ENCODE measurements around the gene CFAP300. TPM values are rescaled to one million over a fixed set of nuclear protein-coding genes. Genes with fewer than 3 reads are reported as not detected.

CFAP300 gene
- polyA plus RNA-seq, 1 of the 3 experiments (the other 2 are of a cell fraction), result 1.5 TPM

DNA sequence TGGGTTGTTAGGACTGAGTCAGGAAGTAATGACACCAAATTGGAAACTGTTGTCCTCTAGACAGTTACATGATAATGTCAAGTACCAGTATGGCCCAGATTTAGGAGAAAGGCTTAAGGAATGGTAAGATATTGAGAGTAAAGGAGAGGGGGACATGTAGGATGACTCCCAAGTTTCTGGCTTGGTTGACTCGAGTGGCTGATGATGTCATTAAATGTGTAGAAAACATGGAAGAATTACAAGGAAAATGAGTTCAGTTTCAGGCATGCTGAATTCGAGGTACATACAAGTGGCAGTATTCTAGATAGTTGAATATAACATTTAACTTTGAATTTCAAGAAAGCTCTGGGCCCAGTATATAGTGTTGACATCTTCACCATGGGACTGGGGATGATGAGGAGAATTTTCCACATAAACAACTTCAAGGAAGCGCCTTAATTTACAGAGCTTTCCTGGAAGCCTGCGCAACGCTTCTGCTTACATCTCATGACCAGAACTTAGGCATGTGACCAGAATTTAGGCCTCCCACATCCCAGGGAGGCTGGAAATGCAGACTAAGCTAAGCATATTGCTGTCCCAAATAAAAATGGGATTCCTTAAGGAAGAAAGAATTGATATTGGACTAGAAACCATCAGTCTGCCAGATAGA is 3.8 kb downstream of the CFAP300 start:
- TF ChIP-seq IRF3 (IDR thresholded peaks at IDR 0.05; ENCODE audit: low read depth, low read length), result no peak
- TF ChIP-seq FOXJ3 (CRISPR knock-in tag; IDR thresholded peaks at IDR 0.05), result no peak
- TF ChIP-seq ZBTB33 (IDR thresholded peaks at IDR 0.05; ENCODE audit: borderline replicate concordance, low read depth), result no peak
- TF ChIP-seq EZH2phosphoT487 (IDR thresholded peaks at IDR 0.05; ENCODE audit: borderline replicate concordance, low read depth), result no peak
- TF ChIP-seq TCF12 (IDR thresholded peaks at IDR 0.05), result no peak
- TF ChIP-seq, protein P1, sequence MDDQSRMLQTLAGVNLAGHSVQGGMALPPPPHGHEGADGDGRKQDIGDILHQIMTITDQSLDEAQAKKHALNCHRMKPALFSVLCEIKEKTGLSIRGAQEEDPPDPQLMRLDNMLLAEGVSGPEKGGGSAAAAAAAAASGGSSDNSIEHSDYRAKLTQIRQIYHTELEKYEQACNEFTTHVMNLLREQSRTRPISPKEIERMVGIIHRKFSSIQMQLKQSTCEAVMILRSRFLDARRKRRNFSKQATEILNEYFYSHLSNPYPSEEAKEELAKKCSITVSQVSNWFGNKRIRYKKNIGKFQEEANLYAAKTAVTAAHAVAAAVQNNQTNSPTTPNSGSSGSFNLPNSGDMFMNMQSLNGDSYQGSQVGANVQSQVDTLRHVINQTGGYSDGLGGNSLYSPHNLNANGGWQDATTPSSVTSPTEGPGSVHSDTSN (IDR thresholded peaks at IDR 0.05), result no peak
- TF ChIP-seq NFIC (IDR thresholded peaks at IDR 0.05; ENCODE audit: borderline replicate concordance), result no peak
- no peak for TF ChIP-seq YY1 (IDR thresholded peaks at IDR 0.05; ENCODE audit: low read depth)
- TF ChIP-seq TAF1 (IDR thresholded peaks at IDR 0.05; ENCODE audit: borderline replicate concordance, low read depth, low read length), result no peak
- TF ChIP-seq RAD21 (IDR thresholded peaks at IDR 0.05; ENCODE audit: low read length), result no peak
- TF ChIP-seq GATA2 (CRISPR knock-in tag; IDR thresholded peaks at IDR 0.05), result no peak
- TF ChIP-seq, protein P2, sequence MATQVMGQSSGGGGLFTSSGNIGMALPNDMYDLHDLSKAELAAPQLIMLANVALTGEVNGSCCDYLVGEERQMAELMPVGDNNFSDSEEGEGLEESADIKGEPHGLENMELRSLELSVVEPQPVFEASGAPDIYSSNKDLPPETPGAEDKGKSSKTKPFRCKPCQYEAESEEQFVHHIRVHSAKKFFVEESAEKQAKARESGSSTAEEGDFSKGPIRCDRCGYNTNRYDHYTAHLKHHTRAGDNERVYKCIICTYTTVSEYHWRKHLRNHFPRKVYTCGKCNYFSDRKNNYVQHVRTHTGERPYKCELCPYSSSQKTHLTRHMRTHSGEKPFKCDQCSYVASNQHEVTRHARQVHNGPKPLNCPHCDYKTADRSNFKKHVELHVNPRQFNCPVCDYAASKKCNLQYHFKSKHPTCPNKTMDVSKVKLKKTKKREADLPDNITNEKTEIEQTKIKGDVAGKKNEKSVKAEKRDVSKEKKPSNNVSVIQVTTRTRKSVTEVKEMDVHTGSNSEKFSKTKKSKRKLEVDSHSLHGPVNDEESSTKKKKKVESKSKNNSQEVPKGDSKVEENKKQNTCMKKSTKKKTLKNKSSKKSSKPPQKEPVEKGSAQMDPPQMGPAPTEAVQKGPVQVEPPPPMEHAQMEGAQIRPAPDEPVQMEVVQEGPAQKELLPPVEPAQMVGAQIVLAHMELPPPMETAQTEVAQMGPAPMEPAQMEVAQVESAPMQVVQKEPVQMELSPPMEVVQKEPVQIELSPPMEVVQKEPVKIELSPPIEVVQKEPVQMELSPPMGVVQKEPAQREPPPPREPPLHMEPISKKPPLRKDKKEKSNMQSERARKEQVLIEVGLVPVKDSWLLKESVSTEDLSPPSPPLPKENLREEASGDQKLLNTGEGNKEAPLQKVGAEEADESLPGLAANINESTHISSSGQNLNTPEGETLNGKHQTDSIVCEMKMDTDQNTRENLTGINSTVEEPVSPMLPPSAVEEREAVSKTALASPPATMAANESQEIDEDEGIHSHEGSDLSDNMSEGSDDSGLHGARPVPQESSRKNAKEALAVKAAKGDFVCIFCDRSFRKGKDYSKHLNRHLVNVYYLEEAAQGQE (IDR thresholded peaks at IDR 0.05; ENCODE audit: low read depth, low read length), result no peak
- no peak for TF ChIP-seq CHD2 (IDR thresholded peaks at IDR 0.05; ENCODE audit: low read length, partially characterized antibody)
- no peak for TF ChIP-seq TEAD4 (IDR thresholded peaks at IDR 0.05; ENCODE audit: borderline replicate concordance, insufficient read depth)
- no peak for TF ChIP-seq EP300 (IDR thresholded peaks at IDR 0.05; ENCODE audit: borderline replicate concordance in 1 of 2, low read depth in 1 of 2, low read length in 1 of 2)
- Histone ChIP-seq H3K27ac (ENCODE audit: low read depth in 2 of 2, low read length in 1 of 2) (no peak overlapping the region), H3K36me3 (replicated peaks in 1 of 2; ENCODE audit: control insufficient read depth in 1 of 2, insufficient read depth in 2 of 2, low read length in 1 of 2) (no peaks in the 10 kb centered on the region), H3K79me2 (ENCODE audit: insufficient read depth) (no peaks in the 10 kb centered on the region), H4K20me1 (ENCODE audit: insufficient read depth) (no peaks in the 10 kb centered on the region), H3K9ac (no peak overlapping the region), H3K4me3 (ENCODE audit: low read depth in 2 of 2, low read length in 1 of 2) (no peak overlapping the region), H3K9me2 (no peaks in the 10 kb centered on the region), H3K4me1 (ENCODE audit: control insufficient read depth in 1 of 2, insufficient read depth in 2 of 2, low read depth in 1 of 2, low read length in 1 of 2) (no peaks in the 10 kb centered on the region; a peak in 1 of 4 replicates), H3F3A (replicated peaks; ENCODE audit: insufficient read depth) (peaks cover 4% of the 10 kb centered on the region), H3K27me3 (ENCODE audit: insufficient read depth) (no peaks in the 10 kb centered on the region), H3K4me2 (no peak overlapping the region), H3K9me3 (no peaks in the 10 kb centered on the region), H2AFZ (ENCODE audit: low read depth) (no peak overlapping the region)
- ChIA-PET CTCF (no interaction called here), POLR2A (no interaction called here)
- 60% methylated on average over 5 of the region's 5 CpGs for WGBS (ENCODE audit: low lambda C conversion rate)
- DNase-seq, result no peak
